A549 (cell line): ENCODE results near the gene NTRK2.

Experiments
- CEBPB ChIP-seq, 2 experiments: fragments of >200 bp in 1 of 2; sonication (Bioruptor Twin) in 1 of 2; formaldehyde crosslinking in 1 of 2; IDR thresholded peaks; 2 replicates each; pipeline ENCODE4 v1.6.1; 2012 to 2016
- CTCF ChIP-seq: fragments of >200 bp; sonication (Bioruptor Twin); formaldehyde crosslinking; IDR thresholded peaks from 3 replicates; pipeline ENCODE4 v1.5.1; 2016
- PBX3 ChIP-seq: IDR thresholded peaks from 2 replicates; pipeline ENCODE4 v1.6.1; 2012
- POLR2A ChIP-seq: IDR thresholded peaks from 2 replicates; pipeline ENCODE4 v1.6.1; 2012; ENCODE audit warnings: mild to moderate bottlenecking, low read length
- RAD21 ChIP-seq, 2 experiments: fragments of >200 bp in 1 of 2; sonication (Bioruptor Twin) in 1 of 2; formaldehyde crosslinking in 1 of 2; IDR thresholded peaks in 1 of 2; conservative IDR thresholded peaks in 1 of 2; 2 replicates in 1 of 2; 3 replicates in 1 of 2; pipeline ENCODE4 v1.6.1; 2012 to 2018; ENCODE audit warnings: inconsistent platforms in 1 of 2
- RFX5 ChIP-seq: fragments of 450-650 bp; IDR thresholded peaks from 2 replicates; pipeline ENCODE4 v1.7.1; 2014; ENCODE audit warnings: antibody characterized with exemption, mild to moderate bottlenecking, moderate library complexity
- SMC3 ChIP-seq: fragments of >200 bp; sonication (Bioruptor Twin); formaldehyde crosslinking; IDR thresholded peaks from 3 replicates; pipeline ENCODE4 v1.6.1; 2018; ENCODE audit warnings: inconsistent platforms

- no peak for TF ChIP-seq CTCF
- peak; percentile 43 to 45; a peak in 3 of 4 replicates for TF ChIP-seq CEBPB (IDR thresholded peaks at IDR 0.05)
- TF ChIP-seq RFX5 = no peak
- TF ChIP-seq RAD21 (conservative IDR thresholded peaks at IDR 0.05 in 1 of 2, IDR thresholded peaks at IDR 0.05 in 1 of 2) = no peak
- TF ChIP-seq POLR2A = no peak
- TF ChIP-seq PBX3 = no peak
- no peak for TF ChIP-seq SMC3
Measured at GRCh38 chr9:84929068-84929467, 259.5 kb downstream of the NTRK2 start.
